ENCODE results near the gene MT1H.
"Not testable (repeated sequence)": the region's sequence is repeated elsewhere in the genome, so short reads cannot be mapped to it uniquely, and the experiment has no call there.

Gene MT1H

DNA sequence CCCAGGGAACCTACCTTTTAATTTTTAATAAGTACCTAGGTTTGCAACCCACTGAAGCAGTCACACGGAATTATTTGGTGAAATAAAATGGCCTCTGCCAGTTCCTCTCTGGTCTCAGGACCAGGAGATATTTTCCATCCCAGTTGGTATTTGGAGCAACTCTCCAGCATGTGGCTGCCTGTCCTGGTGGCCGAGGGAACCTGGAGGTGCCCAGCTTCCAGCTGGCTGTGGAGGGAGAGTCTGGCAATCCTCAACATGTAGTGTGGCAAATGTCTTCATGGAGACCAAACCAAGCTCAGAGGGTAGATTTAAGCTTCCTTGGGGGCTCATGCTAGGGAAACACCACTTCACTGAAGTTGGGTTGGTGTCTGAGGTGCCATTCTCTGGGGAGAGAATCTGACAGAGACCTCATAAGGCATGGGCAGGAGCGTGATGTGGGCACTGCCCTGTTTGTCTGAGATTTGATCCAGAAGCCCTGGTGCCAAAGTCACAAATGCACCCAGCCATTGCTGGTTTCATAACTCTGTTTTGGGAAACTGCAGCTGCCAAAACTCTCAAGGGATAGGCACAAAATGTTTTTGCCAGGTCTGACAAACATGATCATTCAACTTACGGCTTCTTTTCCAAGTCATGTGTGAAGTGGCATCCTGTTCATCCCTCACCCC is 15.4 kb downstream of the MT1H start:
- no peak for DNase-seq (ENCODE audit: low read depth)

DNA sequence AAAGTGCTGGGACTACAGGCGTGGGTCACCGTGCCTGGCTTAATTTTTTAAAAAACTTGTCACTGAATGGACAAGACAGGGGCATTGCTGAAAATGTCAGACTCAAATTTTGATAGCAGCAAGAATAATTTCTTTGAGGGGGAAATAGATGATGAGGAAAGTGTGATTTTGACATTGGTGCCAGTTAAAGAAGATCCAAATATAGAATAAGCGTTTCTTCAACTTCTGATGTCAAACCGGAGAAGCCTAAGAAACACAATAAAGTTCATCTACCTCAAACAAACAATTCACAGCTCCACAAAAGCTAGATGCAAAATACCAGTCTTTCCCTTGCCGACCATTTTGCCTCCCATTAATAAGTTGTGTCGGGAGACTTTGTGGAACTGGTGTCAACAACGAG is 17.1 kb downstream of the MT1H start:
- no peak for DNase-seq (ENCODE audit: low read depth)

DNA sequence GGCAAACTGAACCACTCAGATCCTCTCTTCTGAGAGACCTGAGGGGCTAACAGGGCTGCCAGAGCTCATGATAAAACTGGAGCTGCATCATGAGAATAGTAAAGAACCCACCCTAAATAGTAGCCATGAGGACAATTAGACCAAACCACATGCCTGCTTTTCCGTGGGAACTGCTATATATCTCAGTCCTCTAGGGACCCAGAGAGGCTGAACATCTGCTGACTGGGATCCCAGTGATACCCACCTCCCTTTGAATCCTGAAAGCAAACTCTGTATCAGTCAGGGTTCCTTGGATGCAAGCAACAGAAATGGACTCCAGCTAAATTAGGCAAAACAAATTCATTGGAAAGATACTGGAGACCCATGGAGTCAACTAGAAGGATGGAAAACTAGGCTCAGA is 19.1 kb downstream of the MT1H start:
- no peak for DNase-seq (ENCODE audit: low read depth)

DNA sequence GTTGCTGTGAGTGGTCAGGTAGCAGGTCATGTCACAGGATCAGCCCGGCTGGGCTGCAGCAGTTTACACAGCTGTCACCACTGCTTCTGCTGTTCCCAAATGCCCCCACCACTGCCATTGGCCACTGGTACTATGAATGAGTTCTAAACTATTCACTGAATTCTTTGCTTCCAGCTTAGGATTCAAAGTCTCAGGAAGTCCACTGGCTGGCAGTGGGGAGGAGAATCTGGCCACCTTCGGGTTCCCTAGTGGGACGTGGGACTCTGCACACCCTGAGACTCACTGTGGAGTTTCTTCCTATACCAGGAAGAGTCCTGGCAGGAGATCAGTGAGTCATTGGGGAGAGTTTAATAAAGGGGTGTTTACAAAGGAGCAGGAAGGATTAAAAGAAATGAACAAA is 19.6 kb downstream of the MT1H start:
- no peak for DNase-seq (ENCODE audit: low read depth)

DNA sequence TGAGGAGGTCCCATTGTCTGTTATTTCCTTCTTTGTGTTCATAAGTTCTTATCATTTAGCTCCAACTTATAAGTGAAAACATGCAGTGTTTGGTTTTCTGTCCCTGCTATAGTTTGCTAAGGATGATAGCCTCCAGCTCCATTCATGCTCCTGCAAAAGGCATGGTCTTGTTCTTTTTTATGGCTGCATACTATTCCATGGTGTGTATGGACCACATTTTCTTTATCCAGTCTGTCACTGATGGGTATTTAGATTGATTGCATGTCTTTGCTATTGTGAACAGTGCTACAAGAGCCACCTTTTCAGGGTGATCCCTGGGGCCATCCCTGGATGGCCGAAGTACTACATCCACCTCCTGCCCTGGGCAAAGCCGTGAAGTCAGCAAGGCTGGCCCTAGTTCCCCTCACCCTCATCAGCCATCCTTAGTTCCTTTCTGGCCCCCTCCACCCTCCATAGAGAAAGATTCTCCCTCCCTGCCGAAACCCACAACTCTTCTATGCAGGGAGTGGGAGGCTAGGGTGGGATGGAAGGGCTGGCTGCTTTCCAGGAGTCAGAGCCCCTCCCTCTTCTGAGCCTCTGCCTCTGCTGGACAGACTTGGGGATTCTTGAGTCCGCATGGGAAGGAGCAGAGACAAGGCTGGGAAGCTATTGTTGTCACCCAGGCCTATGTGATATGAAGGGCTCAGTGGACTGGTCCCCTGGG is 21.0 kb downstream of the MT1H start:
- DNase-seq (ENCODE audit: low read depth) = no peak

DNA sequence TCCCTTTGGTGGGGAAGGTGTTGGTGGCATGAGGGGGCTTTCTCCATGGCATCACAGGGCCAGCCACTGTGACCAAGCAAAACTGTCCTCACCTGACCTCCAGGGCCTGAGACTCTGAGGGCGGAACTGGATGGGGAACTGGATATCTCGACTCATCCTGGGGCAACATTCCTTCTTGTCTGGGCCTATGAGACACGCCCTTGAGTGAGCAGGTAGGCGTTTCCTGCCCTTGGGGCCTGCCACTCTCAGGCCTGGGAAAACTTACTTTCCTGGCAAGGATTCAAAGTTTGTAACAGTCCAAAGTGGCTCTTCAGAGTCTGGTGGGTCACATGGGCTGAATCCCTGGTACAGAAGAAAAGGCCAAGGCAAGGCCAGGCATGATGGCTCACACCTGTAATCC is 22.3 kb downstream of the MT1H start:
- no peak for DNase-seq (ENCODE audit: low read depth)

DNA sequence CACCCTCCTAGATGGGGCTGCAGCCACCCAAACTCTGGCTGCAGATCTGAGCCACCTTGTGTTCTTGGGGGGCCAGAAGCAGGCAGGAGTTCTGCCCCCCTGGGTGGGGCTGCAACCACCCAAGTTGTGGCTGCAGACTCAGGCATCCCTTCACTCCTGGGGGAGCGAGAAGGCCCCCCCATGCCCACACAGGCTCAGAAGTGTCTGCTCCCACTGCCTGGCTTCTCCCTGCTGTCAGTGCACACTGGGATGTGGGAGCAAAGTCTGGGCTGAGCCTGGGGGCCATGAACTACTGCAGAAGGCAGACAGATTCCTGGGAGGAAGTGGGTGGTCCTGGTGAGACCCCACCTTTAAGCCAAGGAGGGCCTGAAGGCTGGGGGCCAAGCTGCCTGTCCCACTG is 25.6 kb downstream of the MT1H start:
- DNase-seq (ENCODE audit: low read depth) = no peak

DNA sequence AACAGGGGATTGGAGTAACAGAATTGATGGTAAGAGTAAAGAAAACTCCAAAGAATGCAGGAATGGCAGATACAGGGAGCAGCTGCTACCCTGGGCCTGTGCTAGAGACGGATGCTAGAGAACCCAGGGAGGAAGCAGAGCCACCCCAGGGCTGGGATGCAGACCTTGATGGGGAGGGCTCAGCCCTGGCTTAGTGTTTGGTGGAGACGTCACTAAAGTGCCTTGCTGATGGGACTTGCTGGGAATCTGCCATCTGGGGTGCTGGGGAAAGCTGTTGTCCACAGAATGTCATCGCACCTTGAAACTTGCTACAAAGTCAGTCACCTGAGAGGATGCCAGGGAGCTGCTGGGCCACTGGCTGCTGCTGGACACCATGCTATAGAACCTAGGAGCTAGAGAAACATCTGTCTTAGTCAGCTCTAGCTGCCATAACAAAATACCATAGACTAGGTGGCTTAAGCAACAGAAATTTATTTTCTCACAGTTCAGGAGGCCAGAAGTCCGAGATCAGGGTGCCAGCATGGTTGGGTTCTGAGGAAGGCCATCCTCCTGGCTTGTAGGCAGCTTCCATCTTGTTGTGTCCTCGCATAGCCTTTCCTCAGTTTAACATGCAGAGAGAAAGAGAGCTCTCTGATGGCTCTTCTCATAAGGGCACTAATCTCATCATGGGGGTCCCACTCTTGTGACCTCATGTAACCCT is 28.0 kb downstream of the MT1H start:
- no peak for DNase-seq (ENCODE audit: low read depth)

DNA sequence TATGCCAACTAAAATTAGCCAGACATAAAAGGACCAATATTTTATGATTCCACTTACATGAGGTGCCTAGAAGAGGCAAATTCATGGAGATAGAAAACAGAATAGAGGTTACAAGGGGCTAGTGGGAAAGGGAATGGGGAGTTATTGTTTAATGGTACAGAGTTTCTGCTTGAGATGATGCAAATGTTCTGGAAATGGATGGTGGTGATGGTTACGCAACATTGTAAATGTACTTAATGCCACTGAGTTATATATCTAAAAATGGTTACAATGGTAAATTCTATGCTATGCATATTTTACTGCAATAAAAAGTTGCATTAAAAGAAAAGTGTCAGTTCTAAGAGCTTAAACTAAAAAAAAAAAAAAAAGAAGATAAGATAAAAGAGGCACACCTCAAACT is 30.6 kb downstream of the MT1H start:
- no peak for DNase-seq (ENCODE audit: low read depth)

DNA sequence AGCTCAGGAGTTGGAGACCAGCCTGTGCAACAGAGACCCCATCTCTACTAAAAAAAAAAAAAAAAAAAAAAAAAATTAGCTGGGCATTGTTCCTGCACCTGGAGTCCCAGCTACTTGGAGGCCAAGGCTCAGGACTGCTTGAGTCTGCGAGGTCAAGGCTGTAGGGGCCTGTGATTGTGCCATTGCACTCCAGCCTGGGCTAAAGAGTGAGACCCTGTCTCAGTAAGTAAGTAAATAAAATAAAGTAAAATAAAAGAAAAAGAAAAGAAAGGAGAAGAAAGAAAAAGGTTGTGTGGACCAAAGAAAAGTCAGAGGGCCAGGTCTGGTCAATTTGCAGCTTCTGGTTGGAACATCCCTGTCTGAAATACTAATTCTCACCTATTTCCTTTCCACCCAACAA is 31.0 kb downstream of the MT1H start:
- no peak for DNase-seq (ENCODE audit: low read depth)

DNA sequence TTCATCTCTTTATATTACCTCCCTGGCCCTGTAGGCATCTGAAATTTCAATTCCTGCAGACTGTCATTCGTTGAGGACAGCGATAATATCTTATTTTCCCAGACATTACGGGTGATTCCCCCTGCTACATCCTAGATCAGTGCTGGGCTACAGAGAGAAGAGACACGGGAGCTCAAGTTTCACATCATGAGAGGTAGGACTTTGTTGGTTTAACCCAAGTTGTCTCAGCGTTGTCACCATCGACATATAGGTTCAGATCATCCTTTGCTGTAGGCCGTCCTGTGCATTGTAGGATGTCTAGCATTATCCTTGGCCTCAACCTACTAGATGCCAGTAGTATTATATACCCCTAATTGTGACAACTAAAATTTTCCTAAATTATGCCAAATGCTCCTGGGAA is 31.9 kb downstream of the MT1H start:
- no peak for DNase-seq (ENCODE audit: low read depth)

DNA sequence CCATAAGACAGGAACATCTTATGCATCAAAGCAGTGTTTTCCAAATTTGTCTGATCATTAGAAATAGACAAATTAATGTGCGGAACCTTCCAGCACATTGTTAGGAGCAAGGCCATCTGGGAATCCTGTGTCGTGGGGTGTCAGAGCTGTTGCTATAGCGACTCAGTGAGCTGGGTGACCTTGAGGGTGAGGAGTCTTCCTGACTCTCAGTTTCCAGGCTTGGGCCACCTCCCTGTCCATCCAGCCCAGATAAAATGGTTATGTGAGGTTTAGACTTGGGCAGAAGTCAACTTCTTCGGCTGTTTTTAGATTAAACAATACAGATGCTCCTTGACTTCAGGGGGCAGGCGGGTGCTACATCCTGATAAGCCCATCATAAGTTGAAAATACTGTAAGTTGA is 33.2 kb downstream of the MT1H start:
- DNase-seq (ENCODE audit: low read depth) = no peak

DNA sequence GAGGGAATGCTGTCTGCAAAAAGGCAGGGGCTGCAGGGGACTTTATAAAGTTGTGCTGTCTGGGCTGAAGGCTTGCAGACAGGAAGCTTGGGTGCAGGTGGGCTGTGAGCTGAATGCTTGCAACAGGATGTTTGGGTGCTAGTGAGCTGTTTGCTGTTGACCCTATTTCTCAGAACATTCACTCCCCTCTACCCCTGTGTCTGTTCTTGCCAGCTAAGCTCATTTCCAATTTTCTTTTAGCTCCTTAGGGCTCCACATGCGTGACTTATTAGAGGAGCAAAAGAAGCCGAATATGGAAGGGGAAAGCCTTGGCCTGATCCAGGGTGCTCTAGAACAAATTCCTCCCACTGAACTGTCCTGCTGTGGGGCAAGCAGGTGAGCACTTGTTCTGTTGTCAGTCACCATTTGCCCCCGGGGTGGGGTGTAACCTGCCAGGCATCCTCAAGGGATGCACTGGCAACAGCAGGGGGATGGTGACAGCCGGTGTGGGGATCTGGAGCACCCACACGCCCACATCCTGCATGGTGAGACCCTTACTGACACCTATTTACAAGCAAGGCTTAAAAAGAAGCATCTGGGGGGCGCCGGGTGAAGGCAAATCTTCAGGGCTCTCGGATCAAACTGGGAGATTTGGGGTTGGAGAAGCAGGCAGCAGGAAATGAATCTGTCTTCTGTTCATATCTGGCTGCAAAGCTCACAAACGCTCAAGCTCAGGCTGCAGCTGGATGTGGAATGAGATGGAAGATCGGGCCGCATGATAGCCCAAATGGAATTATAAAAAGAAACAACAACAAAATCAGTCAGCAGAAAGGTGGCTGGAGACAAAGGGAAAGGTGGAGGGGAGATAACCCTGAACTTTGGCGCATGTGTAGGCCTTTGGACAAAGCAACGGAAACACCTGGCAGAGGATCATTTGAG is 39.2 kb downstream of the MT1H start:
- DNase-seq (ENCODE audit: low read depth) = no peak

DNA sequence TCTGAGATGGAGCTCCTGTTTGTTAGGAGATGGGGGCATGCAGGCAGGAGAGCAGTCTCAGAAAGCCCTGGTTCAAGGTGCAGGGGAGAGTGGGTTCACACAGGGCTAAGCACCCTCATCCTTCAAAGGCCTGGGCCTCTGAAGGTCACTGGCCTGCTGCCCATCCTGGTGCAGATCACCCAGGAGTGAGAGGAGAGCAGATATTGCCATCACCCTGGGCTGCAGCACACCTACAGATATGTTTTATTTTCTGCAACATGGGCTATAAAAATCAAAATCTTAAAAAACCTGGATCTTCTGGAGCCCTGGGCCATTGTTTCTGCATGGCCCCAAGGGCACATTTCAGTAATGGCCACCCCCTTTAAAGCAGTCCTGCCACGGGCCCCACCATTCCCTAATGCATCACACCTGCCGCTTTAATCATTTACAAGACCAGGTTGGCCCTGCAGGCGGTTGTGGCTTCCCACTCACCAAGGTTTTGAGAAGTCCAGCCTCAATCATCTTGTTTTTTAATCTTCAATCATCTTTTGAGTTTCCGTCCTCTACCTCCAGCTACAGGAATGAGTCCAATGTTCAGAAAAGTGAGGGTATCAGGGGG is 39.9 kb downstream of the MT1H start:
- DNase-seq (ENCODE audit: low read depth) = no peak

DNA sequence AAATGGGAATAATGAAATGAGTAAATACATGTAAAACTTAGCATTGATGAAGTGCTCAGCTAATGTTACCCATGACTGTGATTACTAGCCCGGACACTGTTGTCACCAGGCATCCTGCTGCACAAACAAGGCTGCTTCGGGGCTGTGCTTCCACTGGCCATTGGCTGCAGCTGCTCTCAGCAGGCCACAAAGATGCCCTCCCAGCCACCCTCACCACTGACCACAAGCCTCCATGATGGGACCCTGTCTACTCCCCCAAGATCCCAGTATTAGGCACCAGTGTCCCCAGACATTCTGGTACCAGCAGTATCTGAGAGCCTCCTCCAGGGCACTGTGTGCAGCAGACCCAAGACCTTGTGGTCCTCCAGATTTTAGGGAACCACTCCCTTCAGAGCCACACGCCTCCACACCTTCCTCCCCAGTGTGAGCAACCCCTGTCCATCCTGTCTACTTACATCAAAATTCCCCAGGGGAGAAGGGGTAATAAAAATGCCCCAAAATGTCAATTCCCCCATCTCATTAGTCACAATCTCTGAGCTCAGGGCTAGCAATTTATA is 40.6 kb downstream of the MT1H start:
- no peak for DNase-seq (ENCODE audit: low read depth)

DNA sequence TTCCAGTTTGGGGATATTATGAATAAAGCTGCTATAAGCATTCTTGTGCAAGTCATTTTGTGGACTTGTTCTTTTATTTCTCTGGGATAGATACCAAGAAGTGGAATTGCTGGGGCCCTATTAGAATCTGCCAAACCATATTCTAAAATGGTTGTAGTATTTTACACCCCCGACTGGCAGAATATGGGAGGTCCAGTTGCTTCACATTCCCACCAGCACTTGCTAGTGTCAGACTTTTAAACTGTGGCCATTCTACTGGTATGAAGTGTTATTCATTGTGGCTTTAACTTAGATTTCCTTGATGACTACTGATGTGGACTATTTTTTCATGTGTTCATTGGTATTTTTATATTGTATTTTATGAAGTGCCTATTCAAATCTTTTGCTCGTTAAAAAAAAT is 42.2 kb downstream of the MT1H start:
- DNase-seq (ENCODE audit: low read depth) = no peak

DNA sequence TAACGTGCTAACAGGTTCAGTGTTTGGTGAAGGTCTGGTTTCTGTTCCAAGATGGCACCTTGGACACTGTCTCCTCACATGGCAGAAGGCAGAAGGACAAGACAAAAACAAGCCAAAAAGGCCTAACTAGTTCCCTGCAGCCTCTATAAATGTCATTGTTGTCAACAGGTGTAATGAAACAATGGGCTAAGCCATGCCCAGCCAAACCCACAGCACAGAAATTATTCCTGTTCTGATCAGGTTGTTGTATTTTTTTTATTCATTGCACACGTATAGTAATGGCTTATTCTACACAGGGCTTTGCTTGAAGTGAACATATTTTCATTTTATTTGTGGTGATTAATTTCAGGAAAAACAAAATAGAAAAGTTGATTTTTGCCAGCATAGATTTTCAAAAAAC is 44.2 kb downstream of the MT1H start:
- DNase-seq (ENCODE audit: low read depth) = no peak

DNA sequence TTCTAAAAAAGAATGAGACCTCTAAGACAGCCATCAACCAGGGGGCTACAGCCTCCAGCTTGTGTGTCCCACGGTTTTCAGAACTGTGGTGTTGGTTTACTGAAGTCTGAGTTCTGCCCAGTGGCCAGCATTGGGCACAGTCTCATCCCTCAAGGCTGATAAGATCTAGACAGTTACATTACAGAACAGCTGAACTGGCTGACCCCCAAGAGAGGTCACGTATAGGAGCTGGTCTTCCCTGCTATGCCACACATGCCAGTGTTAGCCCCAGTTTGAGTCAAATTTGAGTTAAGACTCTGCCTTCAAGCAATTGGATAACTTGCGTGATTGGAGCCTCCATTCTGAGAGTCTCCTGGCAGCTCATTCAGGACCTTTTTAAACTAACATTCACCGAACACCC is 45.5 kb downstream of the MT1H start:
- DNase-seq (ENCODE audit: low read depth) = no peak

DNA sequence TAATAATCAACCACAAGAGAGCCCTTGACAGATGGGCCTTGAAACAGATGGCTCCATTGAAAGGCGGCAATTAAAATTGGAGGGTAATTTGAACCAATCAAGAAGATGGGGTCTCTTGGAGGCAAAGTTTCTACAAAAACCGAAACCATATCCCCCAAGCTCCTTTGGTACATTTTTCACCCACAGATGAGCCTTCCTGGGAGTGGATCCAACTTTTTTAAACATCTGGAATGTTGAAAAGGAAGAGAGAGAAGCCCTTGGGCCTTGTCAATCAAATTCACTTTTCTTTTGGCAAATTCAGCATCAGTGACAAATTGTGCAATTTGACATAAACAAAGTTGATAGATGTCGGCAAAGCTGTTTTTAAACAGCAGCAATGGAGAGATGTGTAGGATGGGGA is 47.1 kb downstream of the MT1H start:
- DNase-seq (ENCODE audit: low read depth) = no peak

DNA sequence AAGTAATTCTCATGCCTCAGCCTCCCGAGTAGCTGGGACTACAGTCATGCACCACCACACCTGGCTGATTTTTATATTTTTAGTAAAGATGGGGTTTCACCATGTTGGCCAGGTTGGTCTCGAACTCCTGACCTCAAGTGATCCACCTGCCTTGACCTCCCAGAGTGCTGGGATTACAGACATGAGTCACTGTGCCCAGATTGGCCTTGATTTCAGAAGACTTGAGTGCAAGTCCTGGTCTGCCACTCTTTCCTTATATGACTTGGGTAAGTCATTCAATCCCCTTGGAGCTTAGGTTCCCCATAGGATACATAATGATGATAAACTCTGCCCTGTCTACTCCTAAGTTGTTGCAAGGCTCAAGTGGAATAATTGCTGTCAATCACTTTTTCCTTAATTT is 47.9 kb downstream of the MT1H start:
- not testable (repeated sequence) for DNase-seq (ENCODE audit: low read depth)

Measured in T-helper 22 cell (primary cell).